Measurements from ENCODE around the gene TMEM161A. TPM values are rescaled to one million over a fixed set of nuclear protein-coding genes. Genes with fewer than 3 reads are reported as not detected.
"Not testable (repeated sequence)": the region's sequence is repeated elsewhere in the genome, so short reads cannot be mapped to it uniquely, and the experiment has no call there.

TMEM161A gene
- total RNA-seq, 1 experiment from 2014 or later: 18.3 TPM

DNA sequence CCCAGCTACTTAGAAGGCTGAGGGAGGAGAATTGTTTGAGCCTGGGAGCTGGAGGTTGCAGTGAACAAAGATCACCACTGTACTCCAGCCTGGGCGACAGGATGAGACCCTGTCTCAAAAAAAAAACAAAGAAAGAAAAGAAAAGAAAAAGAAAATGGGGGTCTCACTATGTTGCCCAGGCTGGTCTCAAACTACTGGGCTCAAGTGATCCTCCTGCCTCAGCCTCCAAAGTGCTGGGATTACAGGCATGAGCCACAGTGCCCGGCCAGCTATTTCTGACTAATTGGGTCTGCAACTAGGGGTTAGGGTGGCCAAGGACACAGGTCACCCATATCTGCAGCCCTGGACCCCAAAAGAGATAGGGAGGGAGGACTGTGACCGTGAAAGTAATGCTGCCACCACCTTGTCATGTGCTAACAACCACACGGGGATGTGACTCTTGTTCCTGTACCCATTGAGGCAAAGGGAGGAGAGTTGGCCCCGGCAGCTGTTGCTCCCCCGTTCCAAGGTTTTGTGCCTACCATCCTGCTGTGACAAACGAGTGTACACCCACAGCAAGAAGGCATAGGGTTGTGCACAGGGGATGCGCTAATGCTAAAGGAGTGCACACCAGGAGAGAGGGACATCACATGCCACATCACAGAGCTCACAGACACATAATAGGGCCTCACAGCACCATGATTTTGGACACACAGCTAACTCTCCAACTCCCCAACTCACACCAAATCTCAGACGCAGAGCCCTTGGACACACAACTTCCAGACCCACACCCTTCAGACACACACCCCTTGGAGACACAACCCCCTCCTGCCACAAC, 31.2 kb upstream of the TMEM161A start:
- Histone ChIP-seq H3K27me3 (replicated peaks) (no peaks in the 10 kb centered on the region), H3K4me1 (replicated peaks) (no peaks in the 10 kb centered on the region), H3K27ac (no peak overlapping the region), H3K36me3 (no peaks in the 10 kb centered on the region), H3K4me3 (no peak overlapping the region), H3K9me3 (replicated peaks) (no peaks in the 10 kb centered on the region)
- DNase-seq (ENCODE audit: low read depth in 1 of 2, low spot score in 2 of 2): no peak

DNA sequence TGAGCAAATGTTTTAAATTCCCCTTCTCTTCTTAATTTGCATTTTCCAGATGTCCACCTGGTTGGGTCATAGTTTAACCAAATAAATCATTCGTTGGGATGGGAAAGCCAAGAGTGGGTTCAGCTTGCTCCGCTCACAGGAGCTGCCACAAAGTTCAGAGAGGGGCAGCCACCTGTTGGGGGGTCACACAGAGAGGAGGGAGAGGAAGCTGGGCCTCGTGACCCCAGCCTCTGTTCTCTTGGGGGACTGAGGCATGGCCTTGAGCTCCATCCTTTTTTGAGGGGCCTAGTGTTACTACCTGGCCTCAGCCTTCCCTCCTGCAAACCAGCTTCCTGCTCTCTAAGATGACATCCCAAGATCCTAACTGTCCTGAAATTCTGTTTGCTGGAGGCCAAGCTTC, 29.3 kb upstream of the TMEM161A start:
- Histone ChIP-seq H3K27me3 (replicated peaks) (no peaks in the 10 kb centered on the region), H3K27ac (no peak overlapping the region), H3K9me3 (replicated peaks) (no peaks in the 10 kb centered on the region), H3K36me3 (no peaks in the 10 kb centered on the region), H3K4me3 (no peak overlapping the region), H3K4me1 (replicated peaks) (no peaks in the 10 kb centered on the region)
- DNase-seq (ENCODE audit: low read depth in 1 of 2, low spot score in 2 of 2): no peak

DNA sequence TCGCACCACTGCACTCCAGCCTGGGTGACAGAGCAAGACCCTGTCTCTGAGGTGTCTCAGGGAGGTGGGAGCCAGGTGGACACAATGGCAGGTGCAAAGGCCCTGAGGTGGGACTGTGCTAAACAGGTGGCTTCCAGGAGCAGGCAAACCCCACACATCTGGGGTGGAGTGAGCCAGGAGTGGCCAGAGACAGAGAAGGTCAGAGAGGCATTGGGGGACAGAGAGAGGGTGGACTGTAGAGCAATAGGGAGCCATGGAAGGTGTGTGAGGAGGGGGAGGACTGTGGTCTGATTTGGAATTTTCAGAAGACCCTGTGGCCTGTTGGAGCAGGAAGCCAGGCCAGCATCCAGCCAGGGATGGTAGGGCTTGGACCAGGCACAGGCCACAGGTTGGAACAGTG, 27.1 kb upstream of the TMEM161A start:
- Histone ChIP-seq H3K27ac (no peak overlapping the region), H3K9me3 (replicated peaks) (no peaks in the 10 kb centered on the region)
- DNase-seq (ENCODE audit: low read depth in 1 of 2, low spot score in 2 of 2): no peak

DNA sequence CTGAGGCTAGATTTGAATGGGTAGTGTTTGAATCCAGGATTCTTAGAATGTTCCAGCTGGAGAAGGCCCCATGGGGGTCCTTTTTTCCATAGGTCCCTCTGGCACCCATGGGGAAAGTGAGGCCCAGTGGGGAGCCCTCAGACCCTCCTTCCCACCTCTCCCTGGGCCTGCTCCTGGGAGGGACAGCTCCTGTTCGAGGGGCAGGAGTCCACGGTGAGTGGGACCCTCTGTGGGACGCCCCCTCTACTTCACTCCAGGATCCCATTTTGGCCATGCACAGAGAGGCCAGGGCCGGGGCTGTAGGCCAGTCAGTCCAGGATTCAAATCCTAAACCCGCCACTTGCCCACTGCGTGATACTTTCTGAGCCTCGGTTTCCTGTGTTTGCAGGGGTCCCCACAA, 24.2 kb upstream of the TMEM161A start:
- Histone ChIP-seq H3K9me3 (replicated peaks) (no peaks in the 10 kb centered on the region), H3K4me1 (replicated peaks) (no peaks in the 10 kb centered on the region), H3K4me3 (no peak overlapping the region)

More for the DNA sequence above, 27.1 kb upstream of the TMEM161A start:
- H3K36me3 ChIP-seq: no peaks in the 10 kb centered on the region
- no peak overlapping the region for H3K4me3 ChIP-seq
- H3K4me1 ChIP-seq (replicated peaks): no peaks in the 10 kb centered on the region
- no peaks in the 10 kb centered on the region for H3K27me3 ChIP-seq (replicated peaks)

DNA sequence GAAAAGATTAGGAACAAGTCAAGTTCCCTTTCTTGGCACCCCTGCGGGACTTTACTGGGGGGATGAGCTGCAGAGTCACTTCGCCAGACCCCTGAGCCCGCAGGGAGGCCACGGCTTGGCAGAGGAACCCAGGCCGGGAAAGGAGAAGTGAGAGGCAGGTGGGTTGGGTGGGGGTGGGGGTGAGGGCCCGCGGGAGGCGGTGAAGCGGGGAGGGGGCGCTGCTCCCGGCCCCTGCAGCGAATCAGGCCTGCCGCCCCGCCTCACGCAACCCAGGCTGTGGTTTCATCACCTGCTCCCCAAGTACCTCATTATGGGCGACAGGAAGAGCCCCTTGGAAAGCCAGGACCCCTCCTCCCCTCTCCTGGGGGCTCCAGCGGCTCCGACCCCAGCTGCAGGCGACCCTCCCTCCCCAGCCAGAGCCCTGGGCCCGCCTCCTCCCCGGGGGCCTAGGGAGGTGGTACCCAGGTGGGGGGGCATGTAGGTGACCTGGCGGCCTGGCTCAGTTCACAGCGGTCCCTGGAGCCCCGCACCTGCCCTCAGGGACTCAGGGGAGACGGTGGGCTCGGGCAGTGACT, 22.3 kb upstream of the TMEM161A start:
- Histone ChIP-seq H3K27ac (no peak overlapping the region), H3K4me3 (no peak overlapping the region), H3K36me3 (no peaks in the 10 kb centered on the region), H3K4me1 (replicated peaks) (no peaks in the 10 kb centered on the region), H3K9me3 (replicated peaks) (no peaks in the 10 kb centered on the region), H3K27me3 (replicated peaks) (no peaks in the 10 kb centered on the region)
- no peak for DNase-seq (ENCODE audit: low read depth in 1 of 2, low spot score in 2 of 2)

More for the DNA sequence above, 24.2 kb upstream of the TMEM161A start:
- Histone ChIP-seq H3K27ac (no peak overlapping the region), H3K36me3 (no peaks in the 10 kb centered on the region), H3K27me3 (replicated peaks) (no peaks in the 10 kb centered on the region)
- DNase-seq (ENCODE audit: low read depth in 1 of 2, low spot score in 2 of 2): no peak

DNA sequence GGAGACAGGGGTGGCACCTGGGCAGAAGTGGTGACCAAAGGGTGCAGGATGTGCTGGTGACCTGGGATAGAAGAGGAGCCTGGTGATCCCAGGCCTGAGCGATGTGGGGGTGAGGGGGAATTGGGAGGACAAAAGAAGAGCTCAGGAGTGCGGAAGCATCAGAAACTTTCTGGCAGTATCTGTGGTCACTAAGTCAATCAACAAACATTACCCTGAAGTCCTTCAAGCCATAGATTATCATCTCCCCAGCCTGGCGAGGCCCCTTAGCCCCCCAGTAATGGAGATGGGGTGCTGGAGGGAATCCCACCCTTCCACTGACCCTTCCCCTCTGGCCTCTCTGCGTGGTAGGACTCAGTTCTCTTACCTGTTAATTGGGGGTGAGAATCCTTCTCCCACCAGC, 21.3 kb upstream of the TMEM161A start:
- DNase-seq (ENCODE audit: low read depth in 1 of 2, low spot score in 2 of 2): no peak
- H3K4me1 ChIP-seq (replicated peaks): no peaks in the 10 kb centered on the region
- H3K4me3 ChIP-seq: no peak overlapping the region
- H3K27me3 ChIP-seq (replicated peaks): no peaks in the 10 kb centered on the region
- H3K9me3 ChIP-seq (replicated peaks): no peaks in the 10 kb centered on the region
- no peaks in the 10 kb centered on the region for H3K36me3 ChIP-seq
- H3K27ac ChIP-seq: no peak overlapping the region

DNA sequence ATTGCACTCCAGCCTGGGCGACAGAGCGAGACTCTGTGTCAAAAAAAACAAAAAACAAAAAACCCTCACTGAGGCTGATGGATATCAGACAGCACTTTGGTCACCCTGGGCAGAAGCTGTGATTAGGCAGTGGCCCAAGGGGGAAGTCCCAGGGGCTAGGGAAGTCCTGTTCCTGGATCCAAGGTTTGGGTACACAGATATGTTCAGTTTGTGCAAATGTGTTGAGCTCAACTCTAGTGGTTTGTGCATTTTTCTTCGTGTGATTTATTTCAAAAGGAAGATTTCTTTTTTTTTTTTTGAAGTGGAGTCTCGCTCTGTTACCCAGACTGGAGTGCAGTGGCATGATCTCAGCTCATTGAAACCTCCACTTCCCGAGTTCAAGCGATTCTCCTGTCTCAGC, 19.5 kb upstream of the TMEM161A start:
- no peaks in the 10 kb centered on the region for H3K4me1 ChIP-seq (replicated peaks)
- H3K27ac ChIP-seq: no peak overlapping the region
- H3K36me3 ChIP-seq: no peaks in the 10 kb centered on the region
- H3K9me3 ChIP-seq (replicated peaks): no peaks in the 10 kb centered on the region
- H3K27me3 ChIP-seq (replicated peaks): no peaks in the 10 kb centered on the region
- no peak overlapping the region for H3K4me3 ChIP-seq
- DNase-seq (ENCODE audit: low read depth in 1 of 2, low spot score in 2 of 2): no peak

DNA sequence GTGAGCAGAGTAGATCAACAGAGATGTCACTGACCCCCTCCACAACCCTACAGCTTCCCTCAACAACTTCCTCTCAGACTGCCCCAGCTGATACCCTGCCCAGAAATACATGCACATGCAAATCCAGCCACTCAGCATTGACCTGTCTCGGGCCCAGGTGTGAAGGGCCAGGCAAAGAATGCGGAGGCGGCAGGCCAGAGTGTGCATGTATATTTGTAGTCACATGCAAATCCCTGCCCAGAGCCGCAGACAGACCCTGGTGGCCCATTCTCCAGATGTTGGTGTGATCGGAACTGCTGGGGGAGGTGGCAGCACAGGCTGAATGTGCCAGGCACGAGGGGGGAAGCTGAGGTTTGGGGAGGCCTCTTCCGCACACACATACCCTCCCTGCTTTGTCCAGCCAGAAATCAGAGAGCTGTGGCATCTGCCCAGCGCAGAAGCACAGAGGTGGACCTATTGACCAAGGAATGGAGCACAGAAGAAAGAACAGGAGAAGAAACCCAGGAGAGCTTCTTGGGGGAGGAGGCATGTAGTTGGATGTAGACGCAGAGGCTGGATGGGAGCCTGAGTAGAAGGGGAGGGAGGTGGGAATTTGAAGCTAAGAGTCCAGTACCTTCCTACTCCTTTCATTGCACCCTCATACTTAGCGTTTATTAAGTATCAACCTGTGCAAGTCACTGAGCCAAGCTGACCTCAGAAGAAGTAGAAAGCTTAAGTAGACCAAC, 17.4 kb upstream of the TMEM161A start:
- H3K4me1 ChIP-seq (replicated peaks): no peaks in the 10 kb centered on the region

DNA sequence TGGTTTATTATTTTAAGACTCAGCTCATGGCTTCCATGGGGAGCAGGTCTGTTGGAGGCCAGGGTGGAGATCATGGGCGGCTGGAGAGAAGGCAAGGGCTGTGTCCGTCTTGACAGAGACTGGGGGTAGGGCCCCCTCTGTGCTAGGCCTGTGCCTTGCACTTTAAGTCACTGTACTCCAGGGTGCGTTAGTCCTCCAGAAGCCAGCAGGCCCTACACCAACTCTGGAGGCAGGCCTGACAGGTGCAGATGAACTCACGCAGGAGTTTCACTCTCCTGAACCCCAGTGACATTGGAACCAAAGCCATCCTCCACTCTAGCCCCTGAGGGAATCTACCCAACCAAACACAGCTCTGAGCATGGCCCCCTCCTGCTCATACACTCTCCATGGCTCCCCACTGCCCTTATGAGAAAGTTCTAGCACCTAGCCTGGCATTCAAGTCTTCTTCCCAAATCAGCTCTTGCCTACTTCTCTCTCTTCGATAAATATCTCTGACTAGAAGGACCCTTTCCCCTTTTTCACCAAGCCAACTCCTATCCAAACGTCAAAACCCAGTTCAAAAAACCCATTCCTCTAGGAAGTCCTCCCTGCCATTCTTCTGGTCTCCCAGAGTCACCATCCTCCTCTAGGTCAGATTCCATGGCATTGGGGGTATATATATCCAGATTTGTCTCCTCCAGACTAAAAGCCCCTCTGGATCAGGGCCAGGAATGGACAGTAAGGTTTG, 16.7 kb upstream of the TMEM161A start:
- H3K4me1 ChIP-seq (replicated peaks): no peaks in the 10 kb centered on the region
- H3K36me3 ChIP-seq: no peaks in the 10 kb centered on the region
- H3K9me3 ChIP-seq (replicated peaks): no peaks in the 10 kb centered on the region
- no peak overlapping the region for H3K27ac ChIP-seq
- H3K27me3 ChIP-seq (replicated peaks): no peaks in the 10 kb centered on the region
- no peak for DNase-seq (ENCODE audit: low read depth in 1 of 2, low spot score in 2 of 2)
- no peak overlapping the region for H3K4me3 ChIP-seq

More for the DNA sequence above, 17.4 kb upstream of the TMEM161A start:
- DNase-seq (ENCODE audit: low read depth in 1 of 2, low spot score in 2 of 2): no peak
- no peak overlapping the region for H3K4me3 ChIP-seq
- no peaks in the 10 kb centered on the region for H3K27me3 ChIP-seq (replicated peaks)
- H3K36me3 ChIP-seq: no peaks in the 10 kb centered on the region
- no peaks in the 10 kb centered on the region for H3K9me3 ChIP-seq (replicated peaks)
- H3K27ac ChIP-seq: no peak overlapping the region

DNA sequence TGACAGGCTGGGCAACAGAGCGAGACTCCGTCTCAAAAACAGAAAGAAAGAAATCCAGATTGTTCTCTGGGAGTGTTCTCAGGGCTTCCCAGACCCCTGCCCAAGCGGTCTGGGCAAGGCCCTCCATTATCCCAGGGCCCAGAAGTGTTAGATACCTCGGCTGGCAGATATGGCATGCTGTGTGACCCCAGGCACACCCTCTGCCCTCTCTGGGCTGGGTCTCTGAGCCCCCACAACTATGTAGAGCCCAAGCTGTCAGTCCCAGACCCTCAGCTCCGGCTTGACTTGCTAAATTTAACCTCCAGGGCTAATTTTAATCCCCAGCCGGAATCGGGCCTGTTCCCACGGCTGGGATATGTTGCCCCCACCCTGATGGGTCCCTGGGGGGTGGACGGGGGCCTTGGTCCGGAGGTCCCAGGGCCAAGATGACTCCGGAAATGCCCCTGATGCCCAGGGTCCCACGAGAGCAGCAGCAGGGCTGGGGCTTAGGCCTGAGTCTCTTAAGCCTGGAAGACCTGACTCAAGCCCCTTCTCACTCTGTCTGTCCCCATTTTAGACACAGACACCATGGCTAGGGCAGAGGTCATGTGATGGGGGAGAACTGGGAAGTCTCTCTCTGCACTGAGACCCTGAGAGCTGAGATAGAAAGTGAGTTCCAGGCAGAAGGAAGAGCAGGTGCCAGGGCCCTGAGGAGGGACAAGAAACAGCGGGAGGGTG, 14.5 kb upstream of the TMEM161A start:
- H3K4me3 ChIP-seq: no peak overlapping the region
- H3K36me3 ChIP-seq: no peaks in the 10 kb centered on the region
- no peaks in the 10 kb centered on the region for H3K9me3 ChIP-seq (replicated peaks)
- no peaks in the 10 kb centered on the region for H3K4me1 ChIP-seq (replicated peaks)
- no peak overlapping the region for H3K27ac ChIP-seq
- no peaks in the 10 kb centered on the region for H3K27me3 ChIP-seq (replicated peaks)
- no peak for DNase-seq (ENCODE audit: low read depth in 1 of 2, low spot score in 2 of 2)

DNA sequence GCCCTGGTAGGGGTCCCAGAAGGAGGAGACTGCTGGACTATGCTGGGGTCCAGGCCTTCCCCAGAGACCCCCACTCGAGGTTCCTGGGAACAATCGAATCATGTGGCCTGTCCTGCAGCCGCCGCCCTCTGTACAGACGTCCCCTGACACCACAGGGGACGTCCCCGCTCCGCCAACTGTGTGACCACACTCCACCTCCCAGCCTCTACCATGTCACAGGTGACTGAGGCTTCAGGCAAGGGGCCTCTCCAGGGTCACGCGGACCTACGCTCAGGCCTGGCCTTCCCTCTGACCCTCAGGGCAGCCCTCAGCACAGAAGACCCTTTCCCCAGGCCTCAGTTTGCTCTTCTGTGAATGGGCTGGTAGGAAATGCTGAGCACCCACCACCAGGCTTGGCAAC, 13.1 kb upstream of the TMEM161A start:
- Histone ChIP-seq H3K4me1 (replicated peaks) (no peaks in the 10 kb centered on the region), H3K36me3 (peaks cover 6% of the 10 kb centered on the region), H3K27me3 (replicated peaks) (no peaks in the 10 kb centered on the region), H3K27ac (no peak overlapping the region), H3K9me3 (replicated peaks) (no peaks in the 10 kb centered on the region), H3K4me3 (no peak overlapping the region)
- no peak for DNase-seq (ENCODE audit: low read depth in 1 of 2, low spot score in 2 of 2)

DNA sequence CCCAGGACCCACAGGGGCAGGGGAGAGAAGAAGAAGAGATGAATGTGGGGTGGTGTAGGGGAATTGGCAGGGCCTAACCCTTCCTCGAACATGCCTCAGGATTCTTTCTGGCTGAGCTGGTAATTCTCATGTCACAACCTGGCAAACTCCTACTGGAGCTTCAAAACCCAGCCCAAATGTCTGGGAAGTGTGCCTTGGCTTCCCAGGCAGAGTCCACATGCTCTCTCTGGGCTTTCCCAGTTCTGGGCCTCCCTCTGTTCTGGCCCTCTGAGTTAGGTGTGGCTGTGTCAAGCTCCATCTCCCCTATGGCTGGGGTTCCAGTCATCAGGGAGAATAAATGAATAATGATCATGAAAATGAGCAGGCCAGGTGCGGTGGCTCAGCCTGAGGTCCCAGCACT, 11.2 kb upstream of the TMEM161A start:
- Histone ChIP-seq H3K27ac (no peak overlapping the region), H3K36me3 (peaks cover 7% of the 10 kb centered on the region), H3K9me3 (replicated peaks) (no peaks in the 10 kb centered on the region; the same call in 1 of the 2 replicates), H3K27me3 (replicated peaks) (no peaks in the 10 kb centered on the region), H3K4me1 (replicated peaks) (no peaks in the 10 kb centered on the region), H3K4me3 (no peak overlapping the region)
- no peak for DNase-seq (ENCODE audit: low read depth in 1 of 2, low spot score in 2 of 2)

DNA sequence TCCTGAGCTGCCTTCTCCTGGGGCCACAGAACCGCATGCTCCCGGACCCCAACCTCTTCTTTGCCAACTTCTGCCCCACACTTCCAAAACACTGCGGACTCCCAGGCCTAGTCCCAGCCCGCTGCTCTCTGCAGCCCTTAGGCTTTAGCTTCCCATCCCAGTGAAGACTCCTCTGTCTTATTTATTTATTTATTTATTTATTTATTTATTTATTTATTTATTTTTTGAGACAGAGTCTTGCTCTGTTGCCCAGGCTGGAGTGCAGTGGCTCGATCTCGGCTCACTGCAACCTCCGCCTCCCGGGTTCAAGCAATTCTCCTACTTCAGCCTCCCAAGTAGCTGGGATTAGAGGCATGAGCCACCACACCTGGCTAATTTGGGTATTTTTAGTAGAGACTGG, 10.2 kb upstream of the TMEM161A start:
- H3K36me3 ChIP-seq; H3K9me3 ChIP-seq (replicated peaks); H3K4me3 ChIP-seq; H3K27ac ChIP-seq; H3K4me1 ChIP-seq (replicated peaks); H3K27me3 ChIP-seq (replicated peaks); DNase-seq (ENCODE audit: low read depth in 1 of 2, low spot score in 2 of 2): not testable (repeated sequence)
